RWPE2 (cell line): ENCODE data around the gene ARL10.
A peak's percentile ranks its signal among the peaks of the same experiment; 100 is the strongest.

Experiments used
- ATAC-seq: fragments of 200-7000 bp; cut with Tn5 transposase; 3 replicates; pipeline ENCODE4 v1.9.1; 2021; ENCODE audit warnings: low read depth
- DNase-seq: peaks from one replicate; pipeline ENCODE4 v3.0.0-alpha.2; 2020; ENCODE audit warnings: low spot score
- H3K27ac ChIP-seq: fragments of 450-650 bp; 2 replicates; pipeline ENCODE4 v1.5.1; 2017; ENCODE audit warnings: mild to moderate bottlenecking; ENCODE audit not compliant: poor library complexity, severe bottlenecking
- H3K27me3 ChIP-seq: fragments of 250-450 bp; sonication (Bioruptor Pico); 2 replicates; pipeline ENCODE4 v1.5.1; 2021; ENCODE audit warnings: mild to moderate bottlenecking, moderate library complexity; ENCODE audit not compliant: insufficient read depth, poor library complexity, severe bottlenecking
- H3K36me3 ChIP-seq: fragments of 250-450 bp; sonication (Bioruptor Pico); 2 replicates; pipeline ENCODE4 v1.5.1; 2020; ENCODE audit warnings: low read depth, mild to moderate bottlenecking, moderate library complexity
- H3K4me1 ChIP-seq: fragments of 250-450 bp; sonication (Bioruptor Pico); 2 replicates; pipeline ENCODE4 v1.5.1; 2021; ENCODE audit warnings: mild to moderate bottlenecking, moderate library complexity; ENCODE audit not compliant: insufficient read depth, poor library complexity, severe bottlenecking
- H3K4me3 ChIP-seq: fragments of 250-450 bp; sonication (Bioruptor Pico); 2 replicates; pipeline ENCODE4 v1.5.1; 2021; ENCODE audit warnings: mild to moderate bottlenecking, moderate library complexity; ENCODE audit not compliant: severe bottlenecking
- H3K9me3 ChIP-seq: fragments of 250-450 bp; sonication (Bioruptor Pico); 2 replicates; pipeline ENCODE4 v1.5.1; 2021; ENCODE audit warnings: mild to moderate bottlenecking, moderate library complexity; ENCODE audit not compliant: severe bottlenecking
- TF ChIP-seq, protein P1 (sequence below): fragments of 450-650 bp; IDR thresholded peaks from one replicate; pipeline ENCODE4 v1.5.1; 2017; ENCODE audit warnings: mild to moderate bottlenecking, moderate library complexity; ENCODE audit not compliant: poor library complexity, severe bottlenecking

Gene ARL10

DNA sequence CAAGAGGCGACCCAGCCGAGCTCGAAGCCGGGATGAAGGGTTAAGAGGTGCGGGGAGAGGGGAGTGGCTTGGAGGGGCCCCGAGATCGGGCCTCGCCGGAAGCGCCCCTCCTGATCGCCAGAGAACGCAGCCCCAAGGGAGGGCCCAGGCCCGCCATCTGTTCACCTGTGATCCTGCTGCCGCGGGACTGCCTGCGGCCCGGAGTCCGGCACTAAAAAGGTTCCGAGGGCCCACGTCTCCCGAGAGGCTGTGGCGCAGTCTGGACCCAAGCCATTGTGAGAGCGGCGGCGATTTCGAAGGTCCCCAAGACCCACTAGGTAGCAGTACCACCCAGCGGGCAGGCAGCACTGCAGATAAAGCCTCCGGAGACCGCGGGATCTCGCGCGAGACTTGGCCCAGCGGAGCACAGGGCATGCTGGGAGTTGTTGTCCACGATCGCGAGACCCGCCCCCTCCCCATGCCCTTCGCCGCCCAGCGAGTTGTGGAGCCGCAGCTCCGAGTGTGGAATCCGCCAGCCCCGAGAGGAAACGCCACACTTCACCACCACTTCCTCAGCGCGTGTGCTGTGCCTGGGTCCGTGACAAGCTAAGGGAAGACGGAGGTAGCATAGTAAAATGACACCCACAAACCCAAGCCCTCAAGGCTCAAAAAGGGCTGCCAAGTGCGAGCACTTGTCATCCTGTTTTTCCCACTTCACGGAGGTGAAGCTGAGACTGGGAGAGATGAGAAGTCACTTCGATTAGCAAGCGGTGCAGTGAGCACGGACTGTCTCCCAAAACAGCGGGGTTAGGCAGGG lies 3.7 kb upstream of the ARL10 start, which contains the start of gene KIAA1191:
Gene KIAA1191, minus strand, starts transcription at position 328 of the 796 bp plus-strand sequence. CDS start 2,256 bp downstream, outside the sequence.
- Histone ChIP-seq H3K36me3 (peaks cover 32% of the 10 kb centered on the region), H3K9me3 (no peaks in the 10 kb centered on the region), H3K4me1 (peaks cover 7% of the 10 kb centered on the region), H3K27me3 (no peaks in the 10 kb centered on the region), H3K4me3 (peak within 1 kb of the TSS; percentile 63), H3K27ac (peak within 1 kb of the TSS; percentile 34)
- peak; percentile 90 for ATAC-seq
- DNase-seq, result peak; percentile 97
- TF ChIP-seq, protein P1, sequence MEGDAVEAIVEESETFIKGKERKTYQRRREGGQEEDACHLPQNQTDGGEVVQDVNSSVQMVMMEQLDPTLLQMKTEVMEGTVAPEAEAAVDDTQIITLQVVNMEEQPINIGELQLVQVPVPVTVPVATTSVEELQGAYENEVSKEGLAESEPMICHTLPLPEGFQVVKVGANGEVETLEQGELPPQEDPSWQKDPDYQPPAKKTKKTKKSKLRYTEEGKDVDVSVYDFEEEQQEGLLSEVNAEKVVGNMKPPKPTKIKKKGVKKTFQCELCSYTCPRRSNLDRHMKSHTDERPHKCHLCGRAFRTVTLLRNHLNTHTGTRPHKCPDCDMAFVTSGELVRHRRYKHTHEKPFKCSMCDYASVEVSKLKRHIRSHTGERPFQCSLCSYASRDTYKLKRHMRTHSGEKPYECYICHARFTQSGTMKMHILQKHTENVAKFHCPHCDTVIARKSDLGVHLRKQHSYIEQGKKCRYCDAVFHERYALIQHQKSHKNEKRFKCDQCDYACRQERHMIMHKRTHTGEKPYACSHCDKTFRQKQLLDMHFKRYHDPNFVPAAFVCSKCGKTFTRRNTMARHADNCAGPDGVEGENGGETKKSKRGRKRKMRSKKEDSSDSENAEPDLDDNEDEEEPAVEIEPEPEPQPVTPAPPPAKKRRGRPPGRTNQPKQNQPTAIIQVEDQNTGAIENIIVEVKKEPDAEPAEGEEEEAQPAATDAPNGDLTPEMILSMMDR, result peak; percentile 47

DNA sequence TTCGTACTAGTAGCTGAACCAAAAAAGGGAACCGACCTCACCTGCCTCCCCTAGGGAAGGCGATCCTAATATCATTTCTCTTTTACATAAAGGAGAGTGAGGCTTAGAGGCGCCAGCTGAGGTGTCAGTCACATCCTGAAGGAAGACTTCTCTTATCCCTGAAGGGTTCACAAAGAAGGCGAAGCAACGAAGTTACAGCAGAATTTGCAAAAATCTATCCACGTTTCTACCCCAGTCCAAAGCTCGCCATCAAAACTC lies 3.1 kb upstream of the ARL10 start:
- H3K27ac ChIP-seq, result no peak overlapping the region
- TF ChIP-seq, protein P1, result no peak
- H3K9me3 ChIP-seq, result no peaks in the 10 kb centered on the region
- DNase-seq (no peak), ATAC-seq (no peak)
- H3K27me3 ChIP-seq, result no peaks in the 10 kb centered on the region
- peak overlapping the region; percentile 63 for H3K4me3 ChIP-seq
- peaks cover 7% of the 10 kb centered on the region for H3K4me1 ChIP-seq
- H3K36me3 ChIP-seq, result peaks cover 27% of the 10 kb centered on the region

DNA sequence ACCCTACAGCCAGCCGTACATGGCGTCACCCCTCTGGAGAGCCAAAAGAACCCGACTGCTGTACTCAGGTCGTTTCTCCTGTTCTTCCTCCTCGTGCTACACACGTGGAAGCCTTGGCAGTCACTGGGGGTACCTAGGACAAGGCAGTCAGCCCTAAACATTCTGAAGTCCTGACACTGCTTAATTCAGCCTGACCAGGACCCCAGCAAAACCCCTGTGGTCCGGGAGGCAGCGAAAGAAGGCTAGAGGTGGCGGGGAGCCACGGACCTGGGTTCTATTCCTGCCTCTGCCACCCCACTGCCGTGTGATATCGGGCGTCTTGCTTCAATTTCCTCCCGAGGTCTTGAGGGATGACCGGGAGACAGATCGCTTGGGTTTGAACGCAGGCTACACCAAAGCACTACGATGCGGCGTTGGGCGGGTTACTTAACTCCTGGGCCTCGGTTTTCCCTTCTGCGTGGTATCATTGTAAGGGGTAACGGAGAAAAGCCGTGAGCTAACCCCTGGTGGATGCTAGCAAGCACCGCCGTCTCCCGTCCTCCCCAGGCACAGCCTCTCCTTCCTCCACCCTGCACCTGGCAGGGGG lies 429 bp upstream of the ARL10 start:
- TF ChIP-seq, protein P1, result no peak
- Histone ChIP-seq H3K27me3 (no peaks in the 10 kb centered on the region), H3K9me3 (no peaks in the 10 kb centered on the region), H3K4me1 (peaks cover 6% of the 10 kb centered on the region), H3K4me3 (peak overlapping the region; percentile 61), H3K36me3 (peaks cover 11% of the 10 kb centered on the region), H3K27ac (peak overlapping the region; percentile 38)
- peak; percentile 1; the same call in 2 of the 3 replicates for ATAC-seq
- DNase-seq, result no peak

DNA sequence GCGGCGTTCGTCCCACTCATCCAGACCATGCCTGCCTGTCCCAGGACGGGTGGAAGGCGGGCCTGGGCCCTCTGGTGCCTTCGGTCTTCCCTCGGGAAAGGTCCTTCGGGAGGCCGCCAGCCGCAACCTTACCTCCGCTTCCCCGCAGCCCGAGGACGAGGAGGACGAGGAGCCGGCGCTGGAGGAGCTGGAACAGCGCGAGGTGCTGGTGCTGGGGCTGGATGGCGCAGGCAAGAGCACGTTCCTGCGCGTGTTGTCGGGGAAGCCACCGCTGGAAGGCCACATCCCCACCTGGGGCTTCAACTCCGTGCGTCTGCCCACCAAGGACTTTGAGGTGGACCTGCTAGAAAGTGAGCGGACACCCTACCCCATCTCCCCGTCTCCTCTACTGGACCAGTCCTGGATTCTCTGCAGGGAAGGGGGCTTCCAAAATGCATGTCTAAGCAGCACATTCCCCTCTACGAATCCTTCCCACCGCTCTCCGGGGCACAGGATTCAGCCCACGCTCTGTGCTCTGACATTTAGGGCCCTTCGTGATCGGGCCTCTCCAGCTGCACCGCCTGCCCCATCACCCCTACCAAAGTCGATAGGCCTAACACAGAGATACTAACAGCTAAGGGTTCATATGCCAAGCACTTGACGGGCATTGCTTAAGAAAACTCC lies 1.1 kb downstream of the ARL10 start:
- TF ChIP-seq, protein P1, result no peak
- H3K4me1 ChIP-seq, result no peaks in the 10 kb centered on the region
- peak overlapping the region; percentile 38 for H3K27ac ChIP-seq
- no peak; the same call in 1 of the 3 replicates for ATAC-seq
- DNase-seq, result peak; percentile 77
- H3K36me3 ChIP-seq, result peaks cover 22% of the 10 kb centered on the region
- H3K27me3 ChIP-seq, result no peaks in the 10 kb centered on the region
- H3K4me3 ChIP-seq, result peak overlapping the region; percentile 61
- H3K9me3 ChIP-seq, result no peaks in the 10 kb centered on the region
